Stimulated activated CD4-positive, alpha-beta T cell treated with anti-CD3 and anti-CD28 coated beads, Interleukin-4, amount 100 ng/mL, for 1 hour (primary cell): Measurements from ENCODE around the gene CDH13.

Experiments
- DNase-seq: peaks from one replicate; pipeline ENCODE4 v3.0.0-alpha.2; 2020

Gene CDH13

DNA sequence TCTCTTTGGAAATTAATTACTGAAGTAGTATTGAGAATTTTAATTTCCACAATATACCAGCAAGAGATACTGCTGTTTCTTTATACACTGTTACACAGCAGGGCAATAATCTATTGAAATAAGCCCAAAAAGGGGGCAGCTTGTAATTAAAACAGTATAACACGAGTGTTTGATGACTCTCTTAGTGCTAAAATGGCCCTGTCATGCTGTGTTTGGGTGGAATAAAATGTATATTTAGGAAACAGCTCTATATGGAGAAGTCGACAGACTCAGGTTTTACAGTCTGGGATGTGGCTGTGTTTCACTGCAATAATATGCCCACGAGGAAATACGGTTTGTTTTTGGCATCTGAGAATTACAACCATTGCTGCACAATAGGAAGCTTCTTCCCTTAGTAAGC is 643.3 kb downstream of the CDH13 start:
- no peak for DNase-seq

DNA sequence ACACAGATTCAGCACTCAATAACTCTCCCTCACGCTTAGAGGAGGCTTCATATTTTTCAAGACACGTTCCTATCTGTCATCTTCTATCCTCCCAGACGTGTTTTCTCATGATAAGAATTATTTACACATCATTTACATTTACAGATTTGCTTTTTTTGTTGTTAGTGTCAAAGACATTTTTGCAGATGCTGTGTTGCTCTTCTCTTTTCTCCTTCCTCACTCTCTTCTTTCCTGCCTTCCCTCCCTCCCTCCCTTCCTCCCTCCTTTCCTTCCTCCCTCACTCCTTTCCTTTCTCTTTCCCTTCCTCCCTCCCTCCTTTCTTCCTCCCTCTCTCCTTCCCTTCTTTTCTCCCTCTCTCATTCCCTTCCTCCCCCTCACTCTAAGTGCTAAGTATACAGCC is 643.9 kb downstream of the CDH13 start:
- no peak for DNase-seq

DNA sequence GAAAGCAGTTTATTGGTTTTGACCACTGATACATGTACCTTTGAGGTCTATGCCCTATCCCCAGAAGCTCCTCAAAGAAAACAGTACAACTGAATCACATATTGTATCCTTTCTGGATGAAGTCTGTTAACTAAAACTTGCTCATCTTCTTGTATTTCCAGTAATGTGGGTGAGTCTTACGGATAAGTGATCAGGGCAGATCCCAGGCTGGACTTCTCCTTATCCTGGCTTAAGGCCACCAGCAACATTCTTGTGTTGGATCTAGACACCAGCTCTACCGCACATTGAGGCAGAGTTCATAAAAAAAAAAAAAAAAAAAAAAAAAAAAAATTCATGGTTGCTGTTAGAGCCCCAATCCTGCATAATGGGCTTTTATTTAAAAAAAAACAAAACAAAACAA is 644.4 kb downstream of the CDH13 start:
- DNase-seq, result no peak

DNA sequence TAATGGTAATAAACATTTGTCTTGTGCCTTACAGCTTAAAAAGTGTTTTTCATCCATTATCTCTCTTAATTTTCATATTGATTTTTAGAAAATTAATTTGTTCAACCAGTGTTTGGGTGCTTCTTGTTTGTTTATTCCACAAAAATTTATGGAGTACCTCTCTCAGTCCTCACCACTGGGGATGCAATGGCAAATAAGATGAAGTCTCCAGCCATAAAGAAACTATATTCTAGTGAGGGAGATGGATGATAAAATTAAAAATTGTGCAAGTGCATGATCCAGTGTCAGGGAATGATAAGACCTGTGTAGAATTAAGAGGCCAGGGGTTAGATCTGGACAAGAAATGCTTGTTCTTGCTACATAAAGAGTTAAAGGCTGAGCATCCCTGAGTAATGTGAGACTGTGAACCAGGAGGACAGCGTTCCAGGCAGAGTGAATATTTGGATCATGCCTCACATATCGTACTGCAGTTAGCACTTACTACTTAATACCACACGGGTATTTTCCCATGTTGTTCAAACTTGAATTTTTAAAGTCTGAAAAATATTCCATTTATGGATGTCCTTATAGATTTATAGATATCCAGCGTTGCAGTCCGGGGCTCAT is 645.3 kb downstream of the CDH13 start:
- DNase-seq, result no peak

DNA sequence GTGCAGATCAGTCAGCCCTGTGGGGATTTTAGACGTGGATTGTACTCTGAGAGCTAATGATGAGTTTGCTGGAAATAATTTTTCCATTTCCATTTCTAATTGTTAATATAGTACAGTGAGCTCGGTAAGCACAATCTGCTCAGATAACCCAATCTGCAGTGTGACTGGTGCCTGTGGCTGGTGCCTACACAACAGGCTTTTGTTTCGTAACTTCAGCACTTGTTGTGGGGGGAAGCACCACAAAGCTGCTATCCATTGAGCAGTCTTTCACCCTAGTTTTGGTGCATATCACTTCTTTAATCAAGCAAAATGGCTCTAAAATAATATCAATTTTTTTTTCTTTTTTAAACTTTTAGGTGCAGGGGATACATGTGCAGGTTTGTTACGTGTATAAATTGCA is 646.1 kb downstream of the CDH13 start:
- DNase-seq, result no peak

DNA sequence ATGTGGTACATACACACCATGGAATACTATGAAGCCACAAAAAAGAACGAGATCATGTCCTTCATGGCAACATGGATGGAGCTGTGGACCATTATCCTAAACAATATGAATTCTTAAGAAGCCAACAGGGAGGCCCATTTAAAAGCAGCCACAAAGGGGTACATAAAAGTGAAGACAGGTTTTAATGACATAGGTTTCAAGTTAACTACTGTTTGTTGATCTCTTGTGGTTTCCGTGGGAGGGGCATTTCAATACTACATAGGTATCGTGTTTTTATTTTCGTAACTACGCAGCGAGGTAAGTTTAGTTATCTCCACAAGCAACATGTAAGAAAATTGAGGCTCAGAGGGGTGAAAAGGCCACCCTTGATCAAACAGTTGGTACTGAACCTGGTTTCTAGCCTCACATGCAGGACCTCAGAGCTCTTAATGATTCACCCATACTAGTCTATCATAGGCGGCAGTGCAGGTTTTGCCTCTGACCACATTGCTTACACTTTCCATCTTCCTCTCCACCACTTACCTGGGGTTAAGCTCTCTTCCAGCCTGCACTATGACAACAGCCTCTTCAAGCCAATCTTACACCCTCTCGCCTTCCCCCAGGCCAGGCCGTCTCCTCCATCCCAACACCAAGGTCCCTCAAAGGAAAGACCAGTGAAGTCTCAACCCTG is 646.9 kb downstream of the CDH13 start:
- DNase-seq, result no peak

DNA sequence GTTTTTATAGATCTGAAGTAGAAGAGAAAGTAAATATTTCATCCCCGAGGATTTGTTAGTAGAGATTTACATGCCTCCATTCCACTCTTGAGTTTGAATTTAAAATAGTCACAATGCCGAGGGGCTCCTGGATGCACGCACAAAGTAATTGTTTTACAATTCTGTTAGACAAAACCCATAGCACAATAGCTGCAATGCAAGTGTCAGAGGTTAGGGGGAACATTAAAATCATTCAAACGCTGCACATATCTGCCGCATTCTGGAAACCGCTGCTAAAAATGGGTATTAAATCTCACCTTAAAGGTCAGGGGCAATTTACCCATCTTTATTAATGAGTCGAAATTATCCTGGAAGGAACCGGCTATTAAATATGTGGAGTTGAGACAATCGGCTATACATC is 652.5 kb downstream of the CDH13 start:
- DNase-seq, result no peak

- no peak for DNase-seq
Observed at GRCh38 chr16:83285921-83286320, 659.2 kb downstream of the CDH13 start.

DNA sequence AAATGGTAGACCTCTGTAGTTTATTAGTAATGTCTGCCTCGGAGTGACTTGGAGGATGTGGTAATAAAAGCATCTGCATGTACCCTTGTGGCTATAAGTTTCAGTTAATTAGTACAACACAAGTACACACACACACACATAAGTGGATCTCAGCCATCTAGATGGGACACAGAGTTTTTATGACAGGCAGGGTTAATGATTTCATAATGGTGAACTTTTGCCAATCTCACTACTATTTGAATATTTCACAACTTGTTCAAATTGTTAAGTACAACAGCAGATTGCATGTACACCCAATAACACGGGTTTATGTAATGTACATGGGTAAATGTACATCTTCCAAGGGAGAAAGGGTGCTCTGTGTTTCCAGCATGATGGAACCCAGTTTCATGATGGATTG is 669.7 kb downstream of the CDH13 start:
- DNase-seq, result no peak

GRCh38 chr16:83298541-83298940 is 671.8 kb downstream of the CDH13 start:
- no peak for DNase-seq

GRCh38 chr16:83300326-83300725 is 673.6 kb downstream of the CDH13 start:
- no peak for DNase-seq

GRCh38 chr16:83301971-83302370 is 675.2 kb downstream of the CDH13 start:
- DNase-seq, result no peak

- no peak for DNase-seq
Observed at GRCh38 chr16:83302853-83303252, 676.1 kb downstream of the CDH13 start.

GRCh38 chr16:83305092-83305491 is 678.3 kb downstream of the CDH13 start:
- no peak for DNase-seq

DNA sequence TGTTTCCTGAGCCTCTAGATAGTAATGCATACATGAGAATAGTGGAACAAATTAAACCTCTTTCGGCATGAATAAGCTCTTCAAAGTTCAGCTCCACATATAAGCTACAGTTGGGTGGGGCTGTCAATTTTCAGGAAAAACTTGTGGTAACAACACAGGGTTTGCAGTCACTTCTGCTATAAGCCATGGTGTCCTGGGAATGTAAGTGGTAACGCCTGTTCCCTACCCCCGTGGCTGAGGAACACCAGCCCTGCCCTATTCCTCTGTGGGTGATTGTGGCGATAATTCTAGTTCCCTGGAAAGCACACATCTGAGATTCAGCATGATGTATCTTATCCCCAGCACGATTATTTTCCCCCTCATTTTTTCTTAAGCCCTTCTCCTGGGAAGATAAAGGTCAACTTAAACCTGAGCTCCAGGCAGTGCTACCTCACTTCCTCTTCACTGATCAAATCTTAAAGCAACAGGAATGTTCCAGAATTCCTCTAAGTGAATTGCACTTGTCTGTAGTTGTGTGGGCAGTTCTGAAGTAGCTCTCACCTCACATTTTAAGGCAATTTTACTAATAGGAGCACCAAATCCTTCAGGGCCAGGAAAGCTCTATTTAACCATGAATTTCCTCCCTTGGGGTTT is 680.3 kb downstream of the CDH13 start:
- no peak for DNase-seq

GRCh38 chr16:83307594-83307992 is 680.8 kb downstream of the CDH13 start:
- no peak for DNase-seq

DNA sequence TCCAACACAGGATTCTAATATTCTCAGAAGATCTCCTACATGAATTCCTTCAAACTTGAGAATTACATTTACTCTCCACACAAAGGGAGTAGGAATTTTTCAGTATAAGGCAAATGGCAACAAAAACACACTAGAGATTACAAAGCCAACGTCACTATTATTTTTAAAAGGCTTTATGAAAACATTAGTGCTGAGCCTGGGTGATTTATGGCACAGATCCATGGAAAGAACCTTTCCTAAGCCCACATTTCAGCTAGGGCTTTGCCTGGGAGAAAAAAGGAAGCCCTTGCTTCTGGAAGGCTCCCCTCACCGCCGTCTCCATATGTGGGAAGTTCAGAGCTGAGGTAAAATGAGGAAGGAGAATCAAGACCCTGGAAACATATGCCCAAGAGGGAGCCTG is 681.6 kb downstream of the CDH13 start:
- DNase-seq, result no peak

DNA sequence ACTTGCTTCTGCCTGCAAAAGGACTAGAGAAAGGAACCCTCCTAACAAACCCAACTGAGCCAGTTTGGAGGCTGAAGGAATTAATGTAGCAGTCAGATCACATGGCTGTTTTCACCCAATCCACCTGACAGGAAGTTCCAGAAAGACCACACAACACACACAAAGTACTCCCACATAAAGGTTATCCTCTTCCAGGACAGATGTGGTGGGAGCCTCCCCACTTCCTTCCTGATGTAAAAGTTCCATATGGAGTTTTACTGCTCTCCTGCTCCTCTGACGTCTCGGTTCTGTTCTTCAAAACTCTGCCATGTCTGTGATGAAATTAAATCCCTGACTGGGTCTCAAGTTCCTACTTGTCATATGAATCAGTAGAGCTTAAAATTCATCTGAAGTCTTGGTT is 684.0 kb downstream of the CDH13 start:
- DNase-seq, result no peak

GRCh38 chr16:83312015-83312717 is 685.4 kb downstream of the CDH13 start:
- DNase-seq, result no peak

DNA sequence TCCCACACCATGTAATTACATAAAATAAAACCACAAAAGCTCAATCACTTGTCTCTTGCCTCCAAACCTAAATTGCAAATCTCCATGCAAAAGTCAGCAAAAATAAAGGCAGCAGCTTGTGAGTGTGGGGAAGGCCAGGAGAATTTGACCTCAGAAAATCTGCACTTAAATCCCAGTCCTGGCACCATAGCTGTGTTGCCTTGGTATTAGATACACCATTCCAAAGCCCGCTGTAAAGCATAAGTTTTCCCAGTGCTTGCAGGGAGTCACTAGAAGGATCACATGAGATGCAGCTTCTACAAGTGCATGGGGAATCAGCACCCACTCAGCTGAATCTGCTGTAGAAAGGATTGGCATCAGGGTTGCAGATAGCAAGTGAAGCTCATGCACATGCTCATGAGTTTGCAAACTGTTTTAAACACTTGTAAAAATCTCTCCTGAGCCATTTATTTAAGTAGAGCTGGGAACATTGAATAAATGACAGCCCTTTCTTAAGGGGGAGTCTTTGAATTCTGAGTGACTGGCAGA is 686.0 kb downstream of the CDH13 start:
- no peak for DNase-seq

DNA sequence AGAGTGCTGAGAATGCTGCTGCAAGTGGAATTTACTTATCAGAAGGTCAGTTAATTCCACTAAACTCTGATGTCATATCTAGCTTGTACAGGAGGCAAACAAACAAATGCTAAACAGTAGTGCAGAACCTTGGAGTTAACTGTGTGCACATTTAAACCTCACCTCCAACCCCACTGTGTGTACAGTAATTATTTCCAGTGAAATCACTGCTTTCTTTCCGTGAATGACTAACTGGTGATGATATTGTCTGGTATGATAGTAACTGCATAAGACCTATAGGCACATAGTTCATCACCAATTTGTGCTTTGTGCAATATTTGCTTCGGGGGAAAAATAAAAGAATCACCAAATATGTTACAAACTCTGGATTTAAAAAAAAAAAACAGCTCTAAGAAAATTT is 688.5 kb downstream of the CDH13 start:
- no peak for DNase-seq

GRCh38 chr16:83316458-83316857 is 689.7 kb downstream of the CDH13 start:
- DNase-seq, result no peak

DNA sequence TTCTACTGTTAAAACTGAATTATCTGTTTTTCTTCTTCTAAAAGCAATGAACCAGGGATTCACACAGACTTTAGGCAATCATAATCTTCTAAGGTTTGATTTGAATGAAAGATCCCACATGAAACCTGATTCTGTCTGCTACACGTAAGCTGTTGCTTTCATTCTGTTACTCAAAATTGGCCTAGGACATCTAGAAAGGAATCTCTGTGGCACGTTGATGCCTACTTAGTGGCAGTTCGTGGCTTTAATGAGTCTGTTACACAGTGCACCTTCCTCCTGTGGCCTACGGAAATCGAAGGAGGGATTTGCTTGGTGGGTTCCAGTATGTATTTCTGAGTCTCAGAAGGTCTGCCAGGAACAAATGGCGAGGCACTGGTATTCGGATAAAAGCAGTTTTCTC is 691.6 kb downstream of the CDH13 start:
- no peak for DNase-seq

- no peak for DNase-seq
Observed at GRCh38 chr16:83328936-83329335, 702.2 kb downstream of the CDH13 start.
